GM23248 (cell line): ENCODE measurements around the gene METAP1.

Source experiments
- EZH2 ChIP-seq: fragments of 200-600 bp; sonication (generic); IDR thresholded peaks from 2 replicates; pipeline ENCODE4 v1.6.1; 2018; ENCODE audit warnings: antibody characterized with exemption, mild to moderate bottlenecking; ENCODE audit not compliant: insufficient read depth, poor library complexity, severe bottlenecking
- EZH2phosphoT487 ChIP-seq: fragments of 200-600 bp; sonication (generic); IDR thresholded peaks from 2 replicates; pipeline ENCODE4 v1.6.1; 2018; ENCODE audit warnings: antibody characterized with exemption, moderate library complexity, mild to moderate bottlenecking, low read depth; ENCODE audit not compliant: insufficient read depth

DNA sequence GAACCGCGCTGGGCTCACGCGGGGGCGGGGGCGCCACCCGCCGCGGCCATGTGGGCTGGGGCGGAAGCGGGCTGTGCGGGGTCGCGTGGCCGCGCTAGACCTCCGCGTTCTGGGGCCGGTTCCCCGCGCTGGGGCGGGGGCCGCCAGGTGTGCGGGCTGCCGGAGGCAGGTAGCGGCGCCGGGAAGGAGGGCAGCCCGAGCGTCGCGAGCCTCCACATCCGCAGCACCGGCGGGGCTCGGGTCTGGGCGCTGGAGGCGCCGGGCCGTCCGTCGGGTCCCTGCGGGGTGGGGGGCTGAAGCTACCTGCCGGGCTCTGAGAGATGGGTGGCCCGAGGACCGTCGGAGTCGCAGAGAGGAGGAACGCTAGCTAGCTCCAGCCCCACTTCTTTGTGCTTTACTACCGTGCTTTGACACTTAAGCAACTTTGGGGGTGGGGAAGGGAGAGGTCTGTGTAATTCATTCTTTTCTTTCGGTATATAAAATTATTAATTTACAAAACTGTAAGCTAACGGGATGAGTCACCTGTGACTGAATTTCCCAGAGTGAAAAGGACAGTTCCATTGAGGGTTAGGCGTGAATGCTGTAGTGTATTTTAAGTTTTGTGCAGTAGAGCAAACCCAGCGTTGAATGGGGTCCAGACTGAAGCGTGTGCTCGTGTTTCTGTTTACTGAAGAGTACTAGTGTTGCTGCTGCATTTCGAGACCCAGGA, 689 bp downstream of the METAP1 start:
- TF ChIP-seq EZH2phosphoT487 (no peak), EZH2 (no peak)
